Cardiac septum (tissue), 1 donor: ENCODE measurements around the gene IL36G. TPM values are rescaled to one million over a fixed set of nuclear protein-coding genes. Genes with fewer than 3 reads are reported as not detected.
"Not testable (repeated sequence)": the region's sequence is repeated elsewhere in the genome, so short reads cannot be mapped to it uniquely, and the experiment has no call there.

Source experiments
- DNase-seq: peaks from one replicate; pipeline ENCODE4 v3.0.0-alpha.2; 2020; ENCODE audit warnings: low spot score
- intact Hi-C: fragments of 100-400 bp; cut with DNase I; formaldehyde crosslinking; loops from one replicate; pipeline ENCODE4 v1.14.0; 2022
- long read RNA-seq: library from polyadenylated mRNA; unstranded; transcript quantifications from one replicate; pipeline ENCODE4 v2.0.0, GENCODE V29; 2021
- total RNA-seq: library from RNA; stranded (reverse); fragmentation: NEBNext Ultra II Directional; extraction: Animal tissue kit (Norgen Biotek cat#: 25700); gene quantifications from one replicate; pipeline ENCODE4 v1.2.1, GENCODE V29; 2021
- donor health status: DM: no; HTN: no; CAD: no.

Gene IL36G
- total RNA-seq: not detected
- long read RNA-seq: 0 reads

- intact Hi-C loops: no loop called here
- DNase-seq: no peak
Observed at GRCh38 chr2:112977559-112978056, at the start of gene IL36G. IL36G (plus strand) TSS chr2:112978006; CDS start chr2:112978639, 633 bp downstream.

DNA sequence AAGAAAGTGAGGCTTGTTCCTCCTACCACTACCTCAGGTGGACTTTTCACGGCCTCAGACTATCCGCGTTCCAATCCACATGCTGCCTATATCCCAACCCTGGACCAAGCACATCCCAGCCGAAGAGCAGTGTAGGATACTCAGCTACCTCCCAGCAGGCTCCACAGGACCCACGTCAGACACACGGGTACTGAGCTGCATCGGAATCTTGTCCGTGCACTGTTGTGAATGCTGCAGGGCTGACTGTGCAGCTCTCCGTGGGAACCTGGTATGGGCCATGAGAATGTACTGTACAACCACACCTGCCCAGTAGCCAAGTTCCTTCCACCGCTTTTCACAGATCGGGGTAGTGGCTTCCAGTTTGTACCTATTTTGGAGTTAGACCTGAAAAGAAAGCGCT lies 44.5 kb upstream of the IL36G start:
- intact Hi-C loops: no loop called here
- DNase-seq: no peak

GRCh38 chr2:112934117-112934516 lies 43.7 kb upstream of the IL36G start:
- DNase-seq, intact Hi-C loops: not testable (repeated sequence)

- DNase-seq: no peak
Observed at GRCh38 chr2:112936927-112937232, 40.9 kb upstream of the IL36G start.

DNA sequence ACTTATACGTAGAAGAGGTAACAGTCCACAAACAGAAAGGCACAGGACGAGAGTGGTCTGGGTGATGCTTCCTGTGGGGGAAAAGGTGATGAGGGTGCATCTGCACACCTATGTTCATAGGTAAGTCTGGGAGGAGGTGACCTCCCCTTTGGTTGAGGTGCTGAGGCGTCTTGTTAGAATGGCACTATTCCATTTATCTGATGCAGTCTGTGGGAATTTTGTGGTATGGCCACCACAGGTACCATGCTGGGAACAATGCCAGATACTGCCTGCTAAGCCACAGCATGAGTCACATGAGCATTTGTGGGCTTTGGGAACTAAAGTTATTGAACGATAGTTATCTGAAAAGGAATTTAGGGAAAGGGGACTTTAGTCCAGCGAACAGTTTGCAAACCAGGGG lies 38.9 kb upstream of the IL36G start:
- intact Hi-C loops: no loop called here

More at GRCh38 chr2:112936927-112937232, 40.9 kb upstream of the IL36G start:
- intact Hi-C loops: no loop called here

GRCh38 chr2:112939425-112939824 lies 38.4 kb upstream of the IL36G start:
- no peak for DNase-seq
- intact Hi-C loops: no loop called here

More for the DNA sequence above, 38.9 kb upstream of the IL36G start:
- no peak for DNase-seq

DNA sequence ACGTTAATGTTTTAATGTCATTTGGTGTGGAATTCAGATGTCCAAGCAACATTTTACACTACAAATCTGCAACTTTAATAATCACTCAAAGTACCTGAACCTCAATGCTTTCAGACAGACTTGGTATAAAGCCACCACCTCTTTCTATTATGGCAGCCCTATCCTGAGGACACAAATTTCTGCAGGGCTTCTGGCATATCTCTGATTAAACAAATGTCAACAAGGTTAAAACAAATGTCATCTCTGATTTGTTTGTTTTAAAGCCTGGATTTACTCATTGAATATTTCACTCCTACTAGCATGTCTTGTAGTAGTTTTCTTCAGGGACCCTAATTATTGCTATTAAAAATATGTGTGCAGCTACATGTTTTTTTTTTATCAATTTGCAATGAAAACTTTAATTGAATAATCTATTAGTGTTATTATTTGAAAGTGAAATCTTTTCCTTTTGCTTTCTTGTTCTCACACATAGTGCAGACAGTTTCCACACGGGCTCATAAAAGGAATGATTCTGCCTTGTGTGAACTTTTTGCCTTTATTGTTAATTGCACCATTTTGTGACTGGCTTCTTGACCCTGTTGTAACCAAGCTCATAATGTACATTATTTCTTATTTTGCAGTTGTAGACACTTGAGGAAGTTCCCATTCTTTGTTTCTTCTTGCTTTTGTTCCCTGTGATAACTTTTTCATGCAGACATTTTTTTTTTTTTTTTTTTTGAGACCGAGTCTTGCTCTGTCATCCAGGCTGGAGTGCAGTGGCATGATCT lies 36.8 kb upstream of the IL36G start:
- no peak for DNase-seq
- intact Hi-C loops: loop anchor here (2.0 to 10.0 kb wide), 2 partner anchors 192 to 346 kb away; no protein-coding TSS in a partner anchor

DNA sequence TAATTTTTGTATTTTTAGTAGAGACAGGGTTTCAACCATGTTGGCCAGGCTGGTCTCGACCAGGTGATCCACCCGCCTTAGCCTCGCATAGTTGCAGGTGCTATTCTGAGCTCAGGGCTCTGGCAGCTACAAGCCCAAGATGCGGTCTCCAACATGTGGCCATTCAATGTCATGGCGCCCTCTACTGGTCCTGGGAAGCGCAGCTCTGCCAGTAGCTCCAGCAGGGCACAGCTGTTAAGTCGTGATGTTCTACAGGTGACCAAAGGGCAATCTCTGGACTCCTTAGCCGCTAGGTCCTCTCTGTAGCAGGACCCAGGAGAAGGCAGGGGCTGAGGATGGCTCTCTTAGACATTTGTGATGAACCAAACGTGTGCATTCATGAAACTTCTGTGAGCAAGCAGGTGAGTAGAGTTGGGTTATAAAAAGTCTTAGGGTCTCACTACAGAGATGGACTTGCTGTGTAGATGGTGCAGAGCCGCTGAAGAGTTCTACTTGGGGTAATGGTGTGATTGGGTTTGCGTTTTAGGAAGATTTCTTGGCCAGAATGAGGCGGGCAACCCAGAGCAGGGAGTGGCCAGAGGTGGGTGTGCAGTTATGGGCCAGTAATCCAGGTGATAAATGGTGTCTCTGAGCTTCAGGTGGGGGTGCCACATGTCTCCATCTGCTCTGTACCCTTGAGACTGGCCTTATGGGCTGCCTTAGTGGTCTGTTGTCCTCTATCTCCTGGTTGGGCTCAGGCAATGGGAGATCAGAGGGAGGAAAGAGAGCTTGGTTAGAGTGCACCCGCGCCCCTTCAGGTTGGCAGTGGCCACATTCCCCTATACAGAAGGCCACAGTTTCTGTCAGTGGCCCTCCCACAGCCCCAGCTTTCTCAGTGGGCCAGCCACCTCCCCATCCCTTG lies 35.8 kb upstream of the IL36G start:
- DNase-seq: no peak

DNA sequence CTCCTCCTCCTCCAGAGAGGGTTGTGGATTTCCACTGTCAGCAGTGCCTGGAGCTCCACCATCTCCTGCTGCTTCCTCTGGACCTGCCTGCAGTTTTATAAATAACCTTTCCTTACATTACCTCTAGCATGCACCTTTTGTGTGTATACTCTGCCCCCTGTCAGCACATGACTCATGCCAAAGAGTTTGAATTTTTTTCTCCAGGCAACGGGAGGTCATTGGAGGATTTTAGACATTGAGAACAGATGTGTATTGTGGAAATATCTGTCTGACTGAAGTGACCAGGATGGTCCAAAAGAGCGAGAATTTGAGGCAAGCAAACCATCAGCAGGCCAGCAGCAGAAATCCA lies 35.2 kb upstream of the IL36G start:
- intact Hi-C loops: loop anchor here (10.0 kb wide), 1 partner anchor 348 kb away; no protein-coding TSS in a partner anchor

More for the DNA sequence above, 35.8 kb upstream of the IL36G start:
- intact Hi-C loops: loop anchor here (2.0 to 10.0 kb wide), 2 partner anchors 193 to 347 kb away; no protein-coding TSS in a partner anchor

GRCh38 chr2:112944971-112945370 lies 32.8 kb upstream of the IL36G start:
- no peak for DNase-seq
- intact Hi-C loops: loop anchor here (10.0 kb wide), 1 partner anchor 350 kb away; no protein-coding TSS in a partner anchor

More for the DNA sequence above, 35.2 kb upstream of the IL36G start:
- no peak for DNase-seq

DNA sequence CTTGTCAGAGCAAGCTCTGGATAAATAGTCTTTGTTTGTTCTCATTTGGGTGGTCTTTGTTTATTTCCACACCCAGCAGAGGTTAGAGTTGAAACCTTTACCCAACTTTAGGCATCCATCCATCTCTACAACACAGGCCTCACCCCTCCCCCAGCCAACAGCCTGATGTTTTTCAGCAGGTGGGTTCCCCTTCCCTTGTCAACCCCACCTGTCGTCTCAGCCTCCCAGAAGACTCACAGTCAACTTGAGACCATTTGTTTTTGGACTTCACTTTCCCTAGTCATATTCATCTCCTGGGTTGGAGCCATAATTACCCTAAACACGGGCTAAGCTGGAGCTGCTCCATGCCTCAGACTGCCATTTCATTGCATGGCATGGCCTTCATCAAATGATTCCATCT lies 31.7 kb upstream of the IL36G start:
- intact Hi-C loops: loop anchor here (10.0 kb wide), 1 partner anchor 351 kb away; no protein-coding TSS in a partner anchor
- DNase-seq: no peak

GRCh38 chr2:112947374-112947773 lies 30.4 kb upstream of the IL36G start:
- no peak for DNase-seq
- intact Hi-C loops: loop anchor here (10.0 kb wide), 1 partner anchor 353 kb away; no protein-coding TSS in a partner anchor

DNA sequence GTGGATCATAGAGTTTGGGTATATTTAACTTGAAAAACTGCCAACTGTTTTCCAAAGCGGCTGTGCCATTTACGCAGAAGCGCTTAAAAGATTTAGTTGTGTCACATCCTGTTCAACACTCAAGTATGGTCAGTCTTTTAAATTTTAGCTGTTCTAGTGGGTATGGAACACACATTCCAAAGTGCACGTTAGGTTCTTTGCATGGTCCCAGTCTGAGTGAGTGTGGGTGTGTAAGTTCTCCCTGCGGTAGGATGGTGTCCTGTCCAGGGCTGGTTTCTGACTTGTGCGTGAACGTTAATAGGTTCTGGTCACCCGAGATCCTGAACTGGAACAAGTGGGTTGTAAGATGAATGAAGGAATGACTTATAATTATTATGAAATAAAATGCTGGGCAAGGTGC lies 28.4 kb upstream of the IL36G start:
- no peak for DNase-seq
- intact Hi-C loops: loop anchor here (10.0 kb wide), 1 partner anchor 355 kb away; no protein-coding TSS in a partner anchor

DNA sequence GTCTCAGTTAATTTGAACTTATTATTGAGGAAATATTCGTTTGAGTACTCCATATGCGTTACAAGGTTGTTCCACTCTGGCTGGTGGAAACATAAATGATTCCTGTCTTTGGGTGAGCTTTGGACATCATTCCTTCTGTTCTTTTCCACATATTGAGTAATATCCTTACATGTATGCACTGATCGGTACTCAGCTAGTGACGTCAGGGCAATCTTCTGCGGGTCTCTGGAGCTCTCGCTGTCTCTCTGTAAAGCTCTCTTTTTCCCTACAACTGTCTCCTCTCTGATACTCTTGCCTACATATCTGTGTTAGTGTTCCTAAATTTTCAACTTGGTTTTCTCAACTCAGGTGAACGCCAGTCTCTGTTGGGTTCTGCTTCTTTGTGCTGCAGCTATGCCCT lies 23.4 kb upstream of the IL36G start:
- intact Hi-C loops: no loop called here
- DNase-seq: no peak

DNA sequence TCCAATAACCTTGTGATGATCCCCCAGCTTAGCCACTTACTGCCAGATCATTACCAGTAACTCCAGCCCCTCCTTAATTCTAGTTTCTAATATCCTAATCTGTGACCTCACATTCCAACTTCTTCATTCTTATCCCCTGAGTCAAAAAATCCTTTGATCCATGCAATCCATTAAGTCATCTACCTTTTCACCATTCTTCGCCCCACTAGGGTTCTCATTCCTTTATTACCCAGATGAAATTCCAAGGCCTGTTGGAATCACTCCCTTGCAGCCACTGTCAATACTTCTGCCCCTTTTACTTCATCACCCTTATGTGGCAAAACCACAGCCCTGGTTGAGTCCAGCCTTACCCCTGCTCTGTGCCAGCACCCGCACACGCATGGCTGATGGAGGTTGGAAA lies 20.3 kb upstream of the IL36G start:
- intact Hi-C loops: no loop called here
- DNase-seq: no peak

- no peak for DNase-seq
- intact Hi-C loops: no loop called here
Observed at GRCh38 chr2:112958428-112959108, 19.2 kb upstream of the IL36G start.

GRCh38 chr2:112959109-112959812 lies 18.5 kb upstream of the IL36G start:
- intact Hi-C loops: no loop called here
- DNase-seq: no peak

- intact Hi-C loops: no loop called here
- DNase-seq: no peak
Observed at GRCh38 chr2:112960230-112960825, 17.5 kb upstream of the IL36G start.
